ENCODE results near the gene NUP205.
"Not testable (repeated sequence)": the region's sequence is repeated elsewhere in the genome, so short reads cannot be mapped to it uniquely, and the experiment has no call there.

NUP205 gene

DNA sequence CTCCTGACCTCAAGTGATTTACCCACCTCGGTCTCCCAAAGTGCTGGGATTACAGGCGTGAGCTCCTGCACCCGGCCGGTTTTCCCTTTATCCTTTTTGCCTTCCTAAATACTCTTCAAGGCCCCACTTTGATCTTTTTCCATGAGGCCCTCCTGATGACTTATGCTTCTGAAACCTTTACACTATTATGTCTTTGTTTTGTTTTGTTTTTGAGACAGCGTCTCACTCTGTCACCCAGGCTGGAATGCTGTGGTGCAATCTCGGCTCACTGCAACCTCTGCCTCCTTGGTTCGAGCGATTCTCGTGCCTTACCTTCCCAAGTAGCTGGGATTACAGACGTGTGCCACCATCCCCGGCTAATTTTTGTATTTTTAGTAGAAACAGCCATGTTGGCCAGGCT lies 108.4 kb downstream of the NUP205 start:
- DNase-seq (ENCODE audit: low read depth in 2 of 2): no peak

DNA sequence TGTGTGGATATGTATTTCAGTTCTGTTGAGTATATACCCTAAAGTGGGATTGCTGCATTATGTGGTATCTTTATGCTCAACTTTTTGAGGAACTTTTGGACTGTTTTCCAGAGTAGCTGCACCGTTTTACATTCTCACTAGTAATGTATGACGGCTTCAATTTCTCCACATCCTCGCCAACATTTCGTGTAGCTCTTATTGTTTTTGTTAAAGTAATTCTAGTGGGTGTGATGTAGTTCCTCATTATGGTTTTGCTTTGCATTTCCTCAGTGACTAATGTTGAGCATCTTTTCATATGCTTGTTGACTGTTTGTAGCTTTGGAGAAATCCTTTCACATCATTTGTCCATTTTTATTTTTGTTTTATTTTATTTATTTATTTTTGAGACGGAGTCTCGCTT lies 109.1 kb downstream of the NUP205 start:
- DNase-seq (ENCODE audit: low read depth in 2 of 2): no peak

DNA sequence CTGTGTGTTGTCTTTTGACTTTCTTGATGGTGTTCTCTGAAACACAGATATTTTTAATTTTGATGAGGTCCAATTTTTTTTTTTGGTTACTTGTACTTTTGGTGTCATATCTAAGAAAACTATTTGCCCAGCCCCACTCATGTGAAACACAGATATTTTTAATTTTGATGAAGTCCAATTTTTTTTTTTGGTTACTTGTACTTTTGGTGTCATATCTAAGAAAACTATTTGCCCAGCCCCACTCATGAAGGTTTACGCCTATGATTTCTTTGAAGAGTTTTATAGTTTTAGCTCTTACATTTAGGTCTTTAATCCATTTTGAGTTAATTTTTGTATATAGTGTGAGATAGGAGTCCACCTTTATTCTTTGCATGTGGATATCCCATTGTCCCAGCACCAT lies 109.9 kb downstream of the NUP205 start:
- DNase-seq (ENCODE audit: low read depth in 2 of 2): not testable (repeated sequence)

- not testable (repeated sequence) for DNase-seq (ENCODE audit: low read depth in 2 of 2)
These were observed 111.2 kb downstream of the NUP205 start for GRCh38 chr7:135668852-135669395.

GRCh38 chr7:135669774-135670173 lies 112.1 kb downstream of the NUP205 start:
- DNase-seq (ENCODE audit: low read depth in 2 of 2): no peak

GRCh38 chr7:135670179-135670578 lies 112.5 kb downstream of the NUP205 start:
- DNase-seq (ENCODE audit: low read depth in 2 of 2): no peak

GRCh38 chr7:135672560-135673359 lies 115.0 kb downstream of the NUP205 start:
- DNase-seq (ENCODE audit: low read depth in 2 of 2): no peak

DNA sequence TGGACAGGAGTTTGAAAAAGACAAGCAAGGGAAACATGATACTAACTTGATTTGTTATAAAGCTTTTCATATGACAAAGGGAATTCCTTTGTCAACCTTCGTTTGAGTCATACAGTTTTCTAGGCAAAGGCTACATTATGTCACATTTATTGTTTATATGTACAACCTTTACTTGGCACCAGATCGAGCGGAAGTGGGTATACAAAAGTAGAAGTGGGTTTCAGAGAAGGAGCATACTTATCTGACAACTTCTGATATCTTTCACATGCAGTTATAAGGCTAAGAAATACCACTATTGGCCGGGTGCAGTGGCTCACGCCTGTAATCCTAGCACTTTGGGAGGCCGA lies 115.6 kb downstream of the NUP205 start:
- DNase-seq (ENCODE audit: low read depth in 2 of 2): no peak

- DNase-seq (ENCODE audit: low read depth in 2 of 2): no peak
These were observed 121.2 kb downstream of the NUP205 start for GRCh38 chr7:135678612-135679575.

DNA sequence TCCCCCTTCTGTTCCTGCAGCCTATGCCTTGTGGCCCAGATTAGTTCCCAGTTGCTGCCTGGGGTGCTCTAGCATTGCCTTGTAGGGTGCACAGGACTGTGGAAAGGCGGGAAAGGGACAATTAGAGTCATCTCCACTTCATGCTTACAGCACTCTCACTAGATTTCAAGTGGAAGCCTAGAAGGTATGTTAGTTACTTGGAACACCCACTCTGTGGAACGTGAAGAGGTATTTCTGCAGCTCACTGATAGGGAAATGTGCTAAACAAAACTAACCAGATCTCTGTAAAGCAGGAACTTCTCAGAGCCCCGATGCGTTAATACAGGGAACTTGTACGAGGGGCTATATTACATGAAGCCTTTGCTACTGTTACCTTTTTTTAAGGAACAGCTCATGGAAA lies 124.0 kb downstream of the NUP205 start:
- DNase-seq (ENCODE audit: low read depth in 2 of 2): no peak

- no peak for DNase-seq (ENCODE audit: low read depth in 2 of 2)
These were observed 124.5 kb downstream of the NUP205 start for GRCh38 chr7:135682191-135682590.

GRCh38 chr7:135683609-135684008 lies 125.9 kb downstream of the NUP205 start:
- DNase-seq (ENCODE audit: low read depth in 2 of 2): no peak

- no peak for DNase-seq (ENCODE audit: low read depth in 2 of 2)
These were observed 126.4 kb downstream of the NUP205 start for GRCh38 chr7:135684136-135684535.

GRCh38 chr7:135684699-135685098 lies 127.0 kb downstream of the NUP205 start:
- no peak for DNase-seq (ENCODE audit: low read depth in 2 of 2)

DNA sequence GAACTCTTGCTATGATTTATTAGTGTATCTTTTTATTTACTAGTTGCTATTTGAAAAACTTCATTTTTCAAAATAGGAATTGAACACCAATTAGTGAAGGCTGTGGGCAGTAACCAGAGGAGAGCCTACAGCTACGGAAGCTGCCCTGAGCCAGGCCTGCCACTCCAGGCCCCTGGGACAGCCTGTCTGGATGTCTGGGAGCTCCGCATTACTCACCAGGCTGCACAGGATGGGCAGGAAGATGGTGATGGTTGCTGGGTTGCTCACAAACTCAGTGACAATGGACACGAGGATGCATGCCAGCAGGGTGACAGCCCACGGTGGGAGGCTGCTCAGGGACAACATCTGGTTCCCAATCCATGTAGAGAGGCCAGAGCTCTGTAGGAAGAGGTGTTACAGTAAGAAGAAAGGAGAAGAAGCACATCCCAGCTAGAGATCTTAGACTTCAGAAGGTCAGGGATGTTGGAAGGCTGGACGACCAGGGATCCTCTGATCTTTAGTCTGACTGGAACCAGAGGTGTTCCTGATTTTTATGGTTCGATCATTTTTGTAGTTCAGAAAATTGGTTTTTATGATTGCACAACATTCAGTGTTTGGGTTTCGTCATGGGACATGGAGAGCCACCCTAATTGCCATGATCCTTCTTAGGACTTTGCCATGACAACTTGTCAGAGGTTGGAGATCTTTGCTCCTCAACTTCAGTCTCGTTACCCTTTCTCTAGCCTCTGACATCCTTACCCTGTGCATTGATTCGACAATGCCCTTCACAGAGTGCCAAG lies 127.8 kb downstream of the NUP205 start:
- DNase-seq (ENCODE audit: low read depth in 2 of 2): no peak

DNA sequence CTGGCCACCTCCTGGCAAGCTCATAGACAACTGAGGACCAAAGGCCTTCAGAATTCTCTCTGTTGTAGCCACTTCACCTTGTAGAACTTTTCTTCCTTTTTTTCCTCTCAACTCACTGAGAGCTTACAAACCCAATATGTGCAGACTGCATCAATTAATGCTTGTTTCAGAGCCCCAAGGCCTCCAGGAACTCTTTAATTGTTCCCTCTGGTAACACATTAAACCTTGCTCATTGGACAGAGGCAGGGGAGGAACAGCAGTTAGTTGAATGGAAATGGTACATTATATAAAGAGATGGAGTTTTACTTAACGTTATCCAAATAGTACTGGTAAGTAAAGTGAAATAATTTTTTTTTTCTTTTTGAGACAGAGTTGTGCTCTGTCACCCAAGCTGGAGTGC lies 129.7 kb downstream of the NUP205 start:
- no peak for DNase-seq (ENCODE audit: low read depth in 2 of 2)

DNA sequence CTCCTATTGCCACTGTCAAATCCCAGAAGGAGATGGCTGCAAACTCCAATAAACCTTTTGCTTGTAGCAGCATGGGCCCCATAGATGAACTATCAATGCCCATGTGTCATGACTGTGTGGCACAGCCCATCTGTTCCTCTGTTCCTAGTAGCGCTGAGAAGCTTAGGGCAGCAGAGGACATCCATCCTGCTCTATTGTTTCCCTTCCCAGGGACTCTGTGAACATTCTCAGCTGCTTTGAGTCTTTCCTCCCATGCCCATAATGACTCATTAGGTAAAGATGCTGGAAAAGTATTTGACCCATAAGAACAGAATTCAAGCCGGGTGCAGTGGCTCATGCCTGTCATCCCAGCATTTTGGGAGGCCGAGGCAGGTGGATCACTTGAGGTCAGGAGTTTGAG lies 132.8 kb downstream of the NUP205 start:
- no peak for DNase-seq (ENCODE audit: low read depth in 2 of 2)

DNA sequence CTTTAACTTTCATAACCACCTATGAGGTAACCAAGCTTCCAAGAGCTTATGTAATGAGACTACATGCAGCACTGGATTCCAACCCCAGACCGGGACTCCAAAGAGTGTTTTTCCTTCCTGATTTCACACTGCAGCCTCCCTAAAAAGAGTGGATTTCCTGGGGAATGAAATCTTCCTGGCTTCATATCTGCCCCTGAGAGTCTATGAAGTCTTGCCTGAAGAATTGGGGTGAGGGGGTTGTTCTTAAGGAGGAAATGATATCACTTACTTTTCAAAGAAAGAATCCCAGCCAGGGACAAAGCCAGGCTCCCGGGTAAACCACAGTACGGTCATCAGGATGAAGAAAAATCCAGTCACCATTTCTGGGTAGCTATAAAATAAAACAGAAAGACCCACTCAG lies 134.3 kb downstream of the NUP205 start:
- no peak for DNase-seq (ENCODE audit: low read depth in 2 of 2)

DNA sequence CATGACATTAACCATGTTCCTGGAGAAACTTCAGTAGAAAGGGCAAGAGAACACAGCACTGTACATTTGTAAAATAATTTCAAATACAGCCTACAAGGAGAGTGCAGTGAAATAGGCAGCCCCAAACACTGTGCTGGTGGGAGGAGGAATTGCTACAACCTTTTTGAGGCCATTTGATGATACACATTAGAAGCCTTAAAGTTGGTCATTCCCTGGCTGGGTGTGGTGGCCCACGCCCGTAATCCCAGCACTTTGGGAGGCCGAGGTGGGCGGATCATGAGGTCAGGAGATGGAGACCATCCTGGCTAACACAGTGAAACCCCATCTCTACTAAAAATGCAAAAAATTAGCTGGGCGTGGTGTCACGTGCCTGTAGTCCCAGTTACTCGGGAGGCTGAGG lies 134.9 kb downstream of the NUP205 start:
- DNase-seq (ENCODE audit: low read depth in 2 of 2): not testable (repeated sequence)

DNA sequence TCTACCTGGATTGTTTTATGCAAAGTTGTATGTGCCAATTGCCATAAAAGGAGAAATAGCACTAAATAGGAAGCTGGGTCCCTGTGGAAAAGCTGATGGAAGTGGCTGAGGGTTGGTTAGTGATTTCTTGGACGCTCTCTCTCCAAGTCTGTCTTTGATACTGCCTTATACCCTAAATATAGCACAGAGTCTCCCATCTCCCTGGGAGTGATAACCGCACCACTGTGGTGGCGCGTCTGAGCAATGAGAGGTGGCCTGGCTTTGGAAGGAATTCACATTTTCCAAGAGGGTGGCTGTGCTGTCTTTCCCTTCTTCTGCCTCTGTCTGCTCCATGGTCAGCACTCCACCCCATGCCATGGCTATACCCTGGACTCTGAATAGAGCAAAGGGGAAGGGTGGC lies 135.8 kb downstream of the NUP205 start:
- no peak for DNase-seq (ENCODE audit: low read depth in 2 of 2)

GRCh38 chr7:135697276-135698049 lies 139.7 kb downstream of the NUP205 start:
- no peak for DNase-seq (ENCODE audit: low read depth in 2 of 2)

Measured in stimulated activated CD4-positive, alpha-beta T cell treated with anti-CD3 and anti-CD28 coated beads, Interleukin-1b, Interleukin-23, amount 100 ng/mL, for 4 hours (primary cell).